Inflammatory macrophage treated with lipopolysaccharide for 4 hours (primary cell): ENCODE measurements around the gene VTI1A.

Source experiments
- DNase-seq: peaks from one replicate; pipeline ENCODE4 v3.0.0-alpha.2; 2020

VTI1A gene

GRCh38 chr10:112816891-112817290 lies 369.9 kb downstream of the VTI1A start:
- no peak for DNase-seq

GRCh38 chr10:112817981-112818777 lies 371.2 kb downstream of the VTI1A start:
- DNase-seq: no peak

GRCh38 chr10:112819231-112819630 lies 372.2 kb downstream of the VTI1A start:
- peak; percentile 39 for DNase-seq

DNA sequence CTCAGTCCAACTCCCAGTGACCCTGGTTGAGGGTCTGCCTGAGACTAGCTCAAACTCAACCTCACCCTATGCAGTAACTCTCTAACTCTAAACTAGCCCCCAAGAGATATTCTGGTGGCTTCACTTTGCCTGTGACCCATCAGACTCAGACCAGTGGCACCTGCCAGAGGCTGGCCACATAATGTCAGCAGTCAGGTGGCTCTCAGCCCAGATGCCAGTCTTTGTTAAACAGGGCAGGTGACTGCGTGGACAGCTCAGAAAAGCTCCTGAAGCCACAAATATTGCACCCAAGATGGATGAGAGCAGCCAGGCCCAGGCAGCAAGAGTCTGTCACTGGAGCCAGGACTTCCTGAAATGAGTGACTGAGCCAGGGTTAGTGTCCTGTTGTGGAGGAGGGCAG lies 373.3 kb downstream of the VTI1A start:
- DNase-seq: no peak

DNA sequence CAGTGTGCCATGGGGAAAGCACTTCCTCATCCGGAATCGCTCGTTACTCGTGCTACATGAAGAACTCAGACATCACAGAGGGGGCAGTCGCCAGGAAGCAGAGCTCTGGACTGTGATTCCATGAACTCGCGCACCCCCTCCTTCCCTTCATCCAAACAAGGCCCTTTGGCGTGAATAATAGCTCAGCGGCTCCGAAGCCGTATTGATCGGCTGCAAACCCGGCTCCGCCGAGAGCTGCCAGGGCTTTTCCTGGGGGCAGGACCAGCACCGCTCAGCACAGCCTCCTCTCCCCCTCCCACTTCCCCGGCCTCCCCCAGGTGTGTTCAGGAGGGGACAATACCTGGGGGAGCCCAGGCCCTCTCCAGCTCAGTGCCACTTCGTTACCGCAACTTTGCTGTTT lies 374.0 kb downstream of the VTI1A start:
- no peak for DNase-seq

DNA sequence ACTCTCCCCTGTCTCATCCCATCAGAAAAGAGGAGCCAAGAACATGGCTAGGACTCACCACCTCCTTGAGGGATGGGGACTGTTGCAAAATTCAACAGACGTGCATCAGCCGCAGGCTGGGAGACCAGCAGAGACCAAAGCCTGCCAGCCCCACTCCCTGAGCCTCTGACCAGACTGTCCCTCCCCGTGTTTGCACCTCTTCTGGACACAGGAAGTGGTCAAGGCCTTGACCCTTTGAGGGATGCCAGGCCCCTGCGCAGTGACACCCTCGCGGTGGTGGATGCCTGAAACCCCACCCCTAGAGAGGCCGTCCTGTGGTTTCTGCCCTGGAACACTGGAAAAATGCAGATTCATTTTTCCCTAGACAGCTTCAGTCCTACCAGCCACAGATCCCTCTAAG lies 374.6 kb downstream of the VTI1A start:
- DNase-seq: no peak

DNA sequence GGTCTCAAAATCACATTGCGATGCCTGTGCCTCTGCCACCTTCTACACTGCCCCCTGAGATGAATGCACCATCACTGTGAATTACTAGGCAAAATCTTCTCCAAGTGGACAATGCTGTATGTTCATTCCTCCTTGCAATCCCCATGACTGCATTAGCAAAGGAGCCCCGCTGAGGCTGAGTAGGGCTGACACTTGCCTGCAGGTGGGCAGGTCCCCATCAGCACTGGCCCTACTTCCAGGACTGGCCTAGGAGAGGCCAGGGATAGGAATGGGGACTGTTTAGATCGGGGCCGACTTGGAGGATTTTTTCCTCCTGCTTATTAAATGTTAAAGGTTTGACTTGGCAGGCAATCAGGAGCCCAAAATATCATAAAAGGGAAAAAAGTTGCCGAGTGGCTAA lies 376.0 kb downstream of the VTI1A start:
- no peak for DNase-seq

DNA sequence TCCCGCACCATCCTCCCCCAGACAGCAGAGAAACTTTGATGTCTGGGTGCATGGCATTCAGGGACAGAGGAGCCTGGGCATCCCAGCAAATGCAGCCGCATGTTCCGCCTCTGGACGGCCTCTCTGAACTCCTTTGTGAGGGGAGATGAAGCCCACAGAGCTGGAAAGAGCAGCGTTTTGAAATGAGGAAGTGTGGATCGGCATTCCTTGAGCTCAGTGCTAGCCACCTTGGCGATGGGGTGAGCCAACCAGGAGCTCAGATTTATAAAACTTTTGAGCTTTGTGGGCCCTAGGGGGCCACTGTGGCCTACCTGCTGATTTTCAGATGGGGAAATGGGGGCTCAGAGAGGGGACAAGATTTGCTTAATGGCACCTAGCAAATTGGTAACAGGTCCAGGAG lies 376.6 kb downstream of the VTI1A start:
- no peak for DNase-seq

DNA sequence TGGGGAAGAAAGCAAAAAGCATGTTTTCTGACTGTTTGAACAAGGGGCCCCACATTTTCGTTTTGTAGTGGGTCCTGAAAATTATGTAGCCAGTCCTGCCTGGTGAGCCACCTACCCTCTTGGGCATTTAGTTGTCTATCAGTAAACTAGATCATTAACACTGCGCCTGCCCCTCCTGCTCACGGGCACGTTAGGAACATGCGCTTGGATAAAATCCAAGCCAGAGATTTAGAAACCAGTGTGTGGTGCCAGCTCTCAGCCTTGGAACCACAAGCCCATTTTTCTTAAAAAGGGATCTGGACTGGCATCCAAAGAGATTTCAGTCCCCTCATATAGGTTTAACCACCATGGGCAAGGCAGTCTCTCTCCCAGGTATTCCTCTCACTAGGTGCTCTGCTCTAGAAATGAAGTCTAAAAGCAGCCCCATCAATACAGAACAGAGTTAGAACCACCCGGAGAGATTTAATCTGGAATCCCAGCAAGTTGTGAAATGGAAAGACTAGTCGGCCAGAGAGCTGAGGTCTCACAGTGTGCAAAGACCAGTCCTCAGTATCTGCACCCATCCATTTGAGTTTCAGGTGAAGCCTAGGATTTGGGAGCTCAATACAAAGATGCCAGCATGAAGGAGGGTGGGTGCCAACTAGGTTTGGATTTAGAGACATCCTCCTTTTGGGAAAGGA lies 379.1 kb downstream of the VTI1A start:
- DNase-seq: no peak

DNA sequence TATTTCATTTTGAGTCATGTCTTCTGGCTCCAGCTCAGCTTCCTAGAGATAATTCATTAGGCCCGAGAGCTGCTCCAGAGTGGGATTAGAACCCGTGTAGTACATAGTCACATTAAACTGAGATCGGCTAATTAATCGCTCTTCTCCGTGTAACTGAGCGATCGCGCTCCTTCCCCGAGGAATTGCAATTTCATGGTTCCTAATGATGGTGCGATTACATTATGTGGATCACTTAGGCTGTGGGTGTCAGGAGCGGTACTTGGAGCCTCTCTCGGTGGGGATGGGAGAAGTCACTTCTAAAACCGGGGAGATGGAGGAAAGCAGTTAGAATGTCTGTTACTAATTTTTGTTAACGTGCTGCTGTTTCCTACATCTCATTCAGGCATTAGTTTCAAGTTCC lies 380.1 kb downstream of the VTI1A start:
- DNase-seq: no peak

DNA sequence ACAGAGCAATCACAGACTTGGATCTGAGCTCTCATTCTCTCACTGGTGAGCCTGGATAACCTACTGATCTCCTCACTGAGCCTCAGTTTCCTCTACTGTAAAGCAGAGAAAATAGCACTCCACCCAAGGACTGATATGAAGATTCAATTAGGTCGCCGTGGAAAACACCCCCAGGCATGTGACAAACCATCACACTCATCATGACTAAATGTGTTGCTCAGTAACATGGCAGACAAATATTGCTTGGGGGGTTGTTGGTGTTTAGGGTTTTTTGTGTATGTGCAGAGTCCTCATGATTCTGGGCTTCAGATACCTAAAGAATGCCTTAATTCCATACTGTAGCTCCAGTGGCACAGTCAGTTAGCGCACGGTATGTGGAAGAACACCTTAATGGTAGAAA lies 380.9 kb downstream of the VTI1A start:
- DNase-seq: no peak

DNA sequence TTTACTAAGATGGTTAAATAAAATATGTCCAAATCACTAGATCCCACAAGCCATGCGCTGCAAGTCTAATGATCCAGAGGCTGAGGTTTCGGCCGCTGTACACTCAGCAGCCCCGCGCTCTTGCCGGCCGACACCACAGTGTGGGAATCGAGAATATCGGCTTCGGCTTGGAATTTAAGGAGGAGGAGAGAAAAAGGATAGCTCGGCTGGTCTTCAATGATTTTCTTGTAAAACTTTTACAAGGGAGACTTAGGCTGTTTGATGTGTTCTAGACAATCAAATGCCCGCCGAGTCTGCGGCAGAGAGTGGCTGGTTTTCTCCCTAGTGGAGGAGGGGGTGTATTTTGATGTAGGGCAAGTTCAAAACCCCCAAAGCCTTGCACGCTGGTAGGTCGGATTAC lies 384.8 kb downstream of the VTI1A start:
- DNase-seq: no peak

DNA sequence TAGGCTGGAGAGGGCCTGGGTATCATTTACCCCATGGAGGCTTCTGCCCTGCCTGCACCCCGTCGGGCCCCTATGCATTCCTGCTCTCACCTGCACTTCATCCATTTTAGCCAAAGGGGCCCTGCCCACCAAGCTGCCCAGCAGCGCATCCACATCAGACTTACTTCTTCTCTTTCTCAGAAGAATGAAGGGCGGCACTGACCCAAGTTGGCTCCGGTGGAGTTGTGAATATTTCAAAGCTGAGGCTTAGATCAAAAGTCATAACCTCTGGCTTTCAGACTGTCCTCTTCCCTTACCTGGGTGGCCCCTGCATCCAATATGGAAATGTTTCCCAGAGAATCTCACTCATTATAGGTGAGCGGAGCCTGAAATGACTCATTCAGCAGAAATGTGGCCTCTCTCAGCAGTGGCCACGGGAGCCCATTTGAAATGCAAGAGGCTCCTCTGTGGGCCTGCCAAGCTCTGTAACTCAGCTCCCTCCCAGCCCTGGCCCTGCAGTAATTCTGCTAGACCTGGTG lies 385.4 kb downstream of the VTI1A start:
- DNase-seq: no peak

GRCh38 chr10:112832959-112833358 lies 385.9 kb downstream of the VTI1A start:
- DNase-seq: no peak

GRCh38 chr10:112834751-112835181 lies 387.8 kb downstream of the VTI1A start:
- no peak for DNase-seq

DNA sequence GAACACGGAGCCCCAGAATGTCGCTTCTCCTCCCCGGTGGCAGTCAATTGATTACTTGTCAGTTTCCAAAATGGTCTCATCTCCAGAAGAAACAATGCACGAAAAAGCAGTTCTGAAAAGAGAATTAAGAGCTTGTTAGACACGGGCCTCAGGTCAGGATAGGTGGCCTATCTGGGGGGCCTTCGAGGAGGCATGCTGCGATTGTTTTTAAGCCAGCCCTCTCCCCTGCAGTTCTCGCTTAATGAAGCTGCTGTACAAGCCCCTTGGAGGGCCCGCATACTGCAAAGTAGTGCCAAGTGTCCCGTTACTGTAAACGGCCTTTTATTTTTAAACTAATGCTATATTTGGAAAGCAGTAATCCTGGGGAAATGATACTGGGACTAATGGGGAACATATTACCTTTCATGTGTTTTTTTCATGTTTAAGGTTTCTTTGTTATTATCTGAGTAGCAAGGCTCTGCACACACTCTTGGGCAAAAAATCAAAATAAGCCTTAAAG lies 388.3 kb downstream of the VTI1A start:
- DNase-seq: no peak

DNA sequence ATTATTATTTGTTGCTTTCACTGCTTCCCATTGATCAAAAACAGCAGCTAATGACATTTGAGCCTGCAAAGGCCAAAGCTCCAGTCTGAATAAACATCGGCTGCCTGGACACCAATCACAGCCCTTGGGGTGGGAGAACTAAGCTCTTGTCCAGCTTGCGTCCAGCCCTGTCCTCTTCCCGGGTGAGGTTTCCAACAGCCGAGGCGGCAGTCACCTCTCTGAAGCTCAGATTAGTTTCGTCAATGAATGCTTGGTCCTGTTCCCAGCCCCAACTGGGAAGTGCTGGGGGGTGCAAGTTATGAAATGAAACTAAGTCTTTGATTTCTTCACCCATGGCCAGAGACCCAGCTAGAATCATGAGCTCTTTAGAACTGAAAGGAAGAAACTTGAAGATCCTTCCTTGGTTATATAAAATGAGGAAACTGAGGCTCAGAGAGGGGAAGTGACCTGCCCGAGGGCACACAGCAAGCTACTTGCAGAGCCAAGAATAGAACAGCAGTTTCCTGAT lies 389.0 kb downstream of the VTI1A start:
- DNase-seq: peak; percentile 90

DNA sequence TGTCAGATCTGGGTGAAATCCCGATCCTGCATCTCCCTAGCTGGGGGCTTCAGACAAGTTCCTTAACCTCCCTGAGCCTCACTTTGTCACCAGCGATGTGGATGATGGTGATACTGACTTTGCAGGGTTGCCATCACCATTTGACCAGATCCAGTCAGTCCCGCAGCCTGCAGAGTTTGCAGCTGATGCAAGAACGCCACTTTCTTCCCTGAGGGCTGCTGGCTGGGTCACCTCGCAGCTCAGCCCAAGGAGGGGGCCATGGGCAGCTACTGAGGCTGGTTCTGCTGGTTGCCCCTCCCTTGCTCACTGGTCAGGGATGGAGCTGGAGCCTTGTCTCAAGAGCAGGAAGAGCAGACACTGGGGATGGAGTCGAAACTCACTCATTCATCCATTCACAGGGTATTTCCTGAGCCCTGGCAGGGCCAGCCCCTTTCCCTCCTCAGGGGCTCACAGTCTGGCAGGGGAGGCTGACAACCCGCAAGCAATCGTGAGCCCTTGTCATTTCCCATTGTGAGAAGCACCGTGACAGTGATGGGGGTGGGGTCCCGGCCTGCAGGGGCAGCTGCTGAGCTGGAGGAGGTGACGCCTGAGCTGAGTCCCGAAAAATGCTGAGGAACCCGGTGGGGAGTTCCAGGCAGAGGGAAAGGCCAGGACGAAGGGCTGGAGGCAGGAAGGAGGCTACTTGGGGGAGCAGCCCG lies 391.9 kb downstream of the VTI1A start:
- no peak for DNase-seq

GRCh38 chr10:112839928-112840654 lies 393.1 kb downstream of the VTI1A start:
- no peak for DNase-seq

DNA sequence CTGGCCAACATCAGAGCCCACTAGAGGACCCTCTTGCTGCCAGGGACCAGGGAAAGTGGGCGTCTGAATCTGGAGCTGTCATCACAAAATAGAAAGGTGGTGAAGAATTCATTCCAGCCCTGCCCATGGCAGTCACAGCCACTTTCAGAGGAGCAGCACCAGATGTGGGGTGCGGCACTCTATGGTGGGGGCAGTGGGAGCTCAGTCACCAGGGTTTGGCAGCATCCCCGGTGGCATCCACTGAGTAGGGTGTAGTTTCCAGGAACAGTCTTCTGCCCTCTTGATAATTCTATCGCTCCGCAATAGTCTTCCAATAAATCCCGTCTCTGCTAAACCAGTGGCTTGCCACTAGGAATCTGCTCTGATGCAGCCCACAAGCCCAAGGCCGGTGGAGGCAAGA lies 394.5 kb downstream of the VTI1A start:
- no peak for DNase-seq

DNA sequence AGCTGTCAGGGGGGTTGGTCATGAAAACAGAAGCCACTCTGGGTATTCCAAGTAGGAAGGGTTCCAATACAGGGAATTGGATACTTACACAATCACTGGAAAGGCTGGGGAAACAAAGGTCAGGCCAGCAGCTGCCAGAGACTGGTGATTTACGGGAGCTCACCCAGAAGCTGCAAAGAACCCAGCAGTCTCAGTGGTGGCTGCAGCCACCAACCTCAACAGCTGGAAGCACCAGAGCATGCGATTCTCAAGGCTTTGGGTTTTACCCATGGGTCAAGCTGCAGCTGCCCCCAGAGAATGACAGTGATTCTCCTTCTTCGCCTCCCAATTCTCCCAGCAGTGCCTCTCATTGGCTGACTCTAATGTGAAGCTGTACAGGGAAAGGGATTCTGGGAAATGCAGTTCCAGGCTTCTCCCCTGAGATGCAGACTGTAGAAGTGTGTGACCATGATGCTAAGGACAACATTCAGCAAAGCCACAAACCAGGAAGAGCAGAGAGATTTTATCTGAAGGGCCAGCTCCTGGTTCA lies 395.9 kb downstream of the VTI1A start:
- DNase-seq: no peak

DNA sequence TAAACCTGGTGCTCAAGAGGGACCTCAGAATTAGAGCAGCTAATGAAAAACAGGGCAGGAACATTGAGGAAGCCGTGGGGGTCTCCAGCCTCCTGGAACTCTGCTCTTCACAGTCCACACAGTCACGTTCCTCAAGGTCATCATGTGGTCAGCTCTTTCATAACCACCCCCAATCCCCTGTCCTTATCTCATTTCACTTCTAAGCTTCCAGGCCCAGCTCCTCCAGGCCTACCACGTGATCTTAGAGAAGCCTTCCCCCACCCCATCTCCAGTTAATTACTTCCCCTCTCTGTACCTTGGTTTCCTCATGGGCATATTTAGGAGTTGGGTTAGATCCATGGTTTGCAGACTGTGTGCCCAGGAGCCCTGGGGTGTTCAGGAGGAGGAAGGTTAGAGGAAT lies 396.6 kb downstream of the VTI1A start:
- peak; percentile 22 for DNase-seq
